ENCODE measurements around the gene CCNK. TPM values are rescaled to one million over a fixed set of nuclear protein-coding genes. Genes with fewer than 3 reads are reported as not detected.

The CCNK gene
- total and polyA plus RNA-seq, 11 donors: 9.1 to 35.3 (median 29.3) TPM

DNA sequence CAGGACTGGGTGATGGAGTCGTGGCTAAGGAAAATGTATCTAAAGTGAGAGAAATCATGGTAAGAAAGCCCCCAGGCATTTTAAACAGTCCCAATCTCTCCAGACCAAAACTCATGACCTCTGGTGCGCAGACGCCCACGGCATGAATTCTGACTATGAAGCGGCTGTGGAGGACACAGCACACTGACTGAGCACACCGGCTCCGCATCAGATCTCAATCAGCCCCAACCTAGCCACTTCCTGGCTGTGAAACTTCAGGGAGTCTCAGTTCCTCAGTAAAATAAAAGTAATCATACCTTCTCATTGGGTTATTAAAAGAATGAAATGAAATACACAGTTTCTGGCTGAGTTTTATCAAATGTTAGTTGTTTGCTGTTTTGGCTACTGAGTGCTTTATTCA, 39.3 kb upstream of the CCNK start:
- no peaks in the 10 kb centered on the region for H3K27me3 ChIP-seq
- 93 to 95% (median 94%) methylated on average over 7 of the region's 7 CpGs for WGBS, 4 donors
- no peak for ATAC-seq
- no peaks in the 10 kb centered on the region for H3K9me3 ChIP-seq
- H3K4me1 ChIP-seq: peaks cover 0 to 5% (median 0%) of the 10 kb centered on the region in 12 donors
- H3K36me3 ChIP-seq: peaks cover 0 to 95% (median 69%) of the 10 kb centered on the region in 9 donors
- no peak overlapping the region for H3K4me3 ChIP-seq
- intact Hi-C loops (cut with DNase I): no loop called here
- DNase-seq: no peak
- no peak for TF ChIP-seq POLR2A (IDR thresholded peaks at IDR 0.05)
- TF ChIP-seq, protein P1, sequence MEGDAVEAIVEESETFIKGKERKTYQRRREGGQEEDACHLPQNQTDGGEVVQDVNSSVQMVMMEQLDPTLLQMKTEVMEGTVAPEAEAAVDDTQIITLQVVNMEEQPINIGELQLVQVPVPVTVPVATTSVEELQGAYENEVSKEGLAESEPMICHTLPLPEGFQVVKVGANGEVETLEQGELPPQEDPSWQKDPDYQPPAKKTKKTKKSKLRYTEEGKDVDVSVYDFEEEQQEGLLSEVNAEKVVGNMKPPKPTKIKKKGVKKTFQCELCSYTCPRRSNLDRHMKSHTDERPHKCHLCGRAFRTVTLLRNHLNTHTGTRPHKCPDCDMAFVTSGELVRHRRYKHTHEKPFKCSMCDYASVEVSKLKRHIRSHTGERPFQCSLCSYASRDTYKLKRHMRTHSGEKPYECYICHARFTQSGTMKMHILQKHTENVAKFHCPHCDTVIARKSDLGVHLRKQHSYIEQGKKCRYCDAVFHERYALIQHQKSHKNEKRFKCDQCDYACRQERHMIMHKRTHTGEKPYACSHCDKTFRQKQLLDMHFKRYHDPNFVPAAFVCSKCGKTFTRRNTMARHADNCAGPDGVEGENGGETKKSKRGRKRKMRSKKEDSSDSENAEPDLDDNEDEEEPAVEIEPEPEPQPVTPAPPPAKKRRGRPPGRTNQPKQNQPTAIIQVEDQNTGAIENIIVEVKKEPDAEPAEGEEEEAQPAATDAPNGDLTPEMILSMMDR (IDR thresholded peaks at IDR 0.05): no peak
- no peak overlapping the region for H3K27ac ChIP-seq

DNA sequence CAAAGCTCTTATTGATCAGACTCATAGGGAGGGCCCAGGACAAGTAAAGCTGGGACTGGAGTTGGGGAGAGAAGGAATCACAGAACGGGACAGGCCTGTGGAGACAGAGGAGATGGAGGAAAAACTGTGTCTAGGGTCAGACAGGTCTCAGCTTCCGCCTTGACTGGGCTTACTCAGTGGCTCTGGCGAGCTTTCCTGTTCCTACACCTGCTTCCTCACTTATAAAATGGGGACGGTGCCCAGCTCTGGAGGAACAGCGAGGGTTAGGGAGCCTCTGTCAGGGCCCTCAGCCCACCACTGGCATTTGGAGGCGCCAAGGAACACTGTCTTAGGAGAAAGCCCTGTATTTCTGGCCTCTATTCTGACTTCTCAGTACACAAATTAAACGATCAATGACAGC, 35.3 kb upstream of the CCNK start:
- H3K4me3 ChIP-seq: no peak overlapping the region
- ATAC-seq: no peak
- H3K36me3 ChIP-seq: peaks cover 0 to 98% (median 79%) of the 10 kb centered on the region in 9 donors
- intact Hi-C loops (cut with DNase I): no loop called here
- peaks cover 0 to 9% (median 0%) of the 10 kb centered on the region in 12 donors for H3K4me1 ChIP-seq
- H3K9me3 ChIP-seq: no peaks in the 10 kb centered on the region
- H3K27ac ChIP-seq: no peak overlapping the region
- no peak for TF ChIP-seq POLR2A (IDR thresholded peaks at IDR 0.05)
- TF ChIP-seq, protein P1 (IDR thresholded peaks at IDR 0.05): no peak
- H3K27me3 ChIP-seq: no peaks in the 10 kb centered on the region
- no peak for DNase-seq
- WGBS, 4 donors: 68 to 83% (median 81%) methylated on average over 7 of the region's 7 CpGs

- WGBS, 4 donors: 80 to 89% (median 86%) methylated on average over 4 of the region's 4 CpGs
- no peak for ATAC-seq
- no peak overlapping the region for H3K27ac ChIP-seq
- intact Hi-C loops (cut with DNase I): no loop called here
- no peak for TF ChIP-seq POLR2A (IDR thresholded peaks at IDR 0.05)
- TF ChIP-seq, protein P1 (IDR thresholded peaks at IDR 0.05): no peak
- peaks cover 0 to 9% (median 0%) of the 10 kb centered on the region in 12 donors for H3K4me1 ChIP-seq
- H3K36me3 ChIP-seq: peaks cover 0 to 97% (median 80%) of the 10 kb centered on the region in 9 donors
- no peaks in the 10 kb centered on the region for H3K27me3 ChIP-seq
- no peaks in the 10 kb centered on the region for H3K9me3 ChIP-seq
- no peak overlapping the region for H3K4me3 ChIP-seq
- DNase-seq: no peak
Observed at GRCh38 chr14:99447739-99448138, 33.5 kb upstream of the CCNK start.

- 71 to 83% (median 79%) methylated on average over 3 of the region's 3 CpGs for WGBS, 4 donors
- Histone ChIP-seq H3K9me3 (no peaks in the 10 kb centered on the region), H3K27ac (no peak overlapping the region), H3K4me3 (no peak overlapping the region), H3K4me1 (peaks cover 0 to 9% (median 0%) of the 10 kb centered on the region in 12 donors), H3K27me3 (no peaks in the 10 kb centered on the region), H3K36me3 (peaks cover 0 to 99% (median 92%) of the 10 kb centered on the region in 9 donors)
- DNase-seq: no peak
- ATAC-seq: no peak
- no peak for TF ChIP-seq POLR2A (IDR thresholded peaks at IDR 0.05)
- TF ChIP-seq, protein P1 (IDR thresholded peaks at IDR 0.05): no peak
- intact Hi-C loops (cut with DNase I): no loop called here
Observed at GRCh38 chr14:99450266-99450665, 30.9 kb upstream of the CCNK start.
